Measurements from ENCODE around the gene KLHL5. TPM values are rescaled to one million over a fixed set of nuclear protein-coding genes. Genes with fewer than 3 reads are reported as not detected.

Gene KLHL5
- total RNA-seq, 2 donors from 2014 or later: 5.9 to 14.5 TPM

DNA sequence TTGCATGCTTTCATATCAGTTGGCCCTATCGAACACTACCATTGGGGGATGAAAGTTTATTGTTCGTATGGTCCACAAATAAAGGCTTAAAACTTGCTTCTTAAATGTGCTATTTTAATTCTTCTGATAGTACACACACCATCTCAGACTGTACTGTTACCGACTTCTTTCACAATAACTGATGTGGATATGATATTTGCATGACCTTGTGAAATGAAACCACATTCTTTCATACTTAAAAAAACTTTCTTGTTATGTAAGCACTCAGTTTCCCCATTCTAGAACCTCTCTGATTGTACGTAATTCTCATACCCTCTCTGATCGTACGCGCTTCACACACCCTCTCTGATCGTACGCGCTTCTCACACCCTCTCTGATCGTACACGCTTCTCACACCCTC lies 108.3 kb downstream of the KLHL5 start:
- Histone ChIP-seq H3K27ac (no peak overlapping the region), H3K4me1 (no peaks in the 10 kb centered on the region), H3K36me3 (replicated peaks in 1 of 2; ENCODE audit: insufficient read depth in 1 of 2, low read depth in 2 of 2) (no peaks in the 10 kb centered on the region), H3K27me3 (no peaks in the 10 kb centered on the region), H3K9me3 (no peaks in the 10 kb centered on the region), H3K4me3 (no peak overlapping the region)
- ATAC-seq (no peak), DNase-seq (no peak)
- intact Hi-C loops (cut with DNase I): no loop called here
- 80 to 92% methylated on average over 12 of the region's 12 CpGs for WGBS, 2 donors
- TF ChIP-seq, protein P1, sequence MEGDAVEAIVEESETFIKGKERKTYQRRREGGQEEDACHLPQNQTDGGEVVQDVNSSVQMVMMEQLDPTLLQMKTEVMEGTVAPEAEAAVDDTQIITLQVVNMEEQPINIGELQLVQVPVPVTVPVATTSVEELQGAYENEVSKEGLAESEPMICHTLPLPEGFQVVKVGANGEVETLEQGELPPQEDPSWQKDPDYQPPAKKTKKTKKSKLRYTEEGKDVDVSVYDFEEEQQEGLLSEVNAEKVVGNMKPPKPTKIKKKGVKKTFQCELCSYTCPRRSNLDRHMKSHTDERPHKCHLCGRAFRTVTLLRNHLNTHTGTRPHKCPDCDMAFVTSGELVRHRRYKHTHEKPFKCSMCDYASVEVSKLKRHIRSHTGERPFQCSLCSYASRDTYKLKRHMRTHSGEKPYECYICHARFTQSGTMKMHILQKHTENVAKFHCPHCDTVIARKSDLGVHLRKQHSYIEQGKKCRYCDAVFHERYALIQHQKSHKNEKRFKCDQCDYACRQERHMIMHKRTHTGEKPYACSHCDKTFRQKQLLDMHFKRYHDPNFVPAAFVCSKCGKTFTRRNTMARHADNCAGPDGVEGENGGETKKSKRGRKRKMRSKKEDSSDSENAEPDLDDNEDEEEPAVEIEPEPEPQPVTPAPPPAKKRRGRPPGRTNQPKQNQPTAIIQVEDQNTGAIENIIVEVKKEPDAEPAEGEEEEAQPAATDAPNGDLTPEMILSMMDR (IDR thresholded peaks at IDR 0.05): no peak
- no peak for TF ChIP-seq POLR2A (IDR thresholded peaks at IDR 0.05)

Other genes with a start within 250 kb of the KLHL5 start
- 1 to 10 TPM in 1 of 2 donors, under 1 TPM in 1; 0.99 to 1.8 TPM for gene TLR6, start 205.4 kb upstream of the KLHL5 start, total RNA-seq
- gene FAM114A1, start 194.4 kb upstream of the KLHL5 start, total RNA-seq: 10 to 100 TPM; 30.6 to 43.2 TPM
- 1 to 10 TPM in 1 of 2 donors, not detected in 1; 2.9 TPM for gene TMEM156, start 29.8 kb upstream of the KLHL5 start, total RNA-seq
- gene WDR19, start 120.3 kb downstream of the KLHL5 start, total RNA-seq: 10 to 100 TPM; 32.9 to 84.0 TPM

Measured in body of pancreas (tissue), 4 donors.